ENCODE results near the gene PRLR.

GRCh38 chr5:35048910-35049309, 181.4 kb downstream of the PRLR start:
- TF ChIP-seq CTCF (IDR thresholded peaks at IDR 0.05) (no peak), POLR2A (IDR thresholded peaks at IDR 0.05) (no peak)

All from right lobe of liver (tissue), 4 donors.